ENCODE results near the gene NOC4L. TPM values are rescaled to one million over a fixed set of nuclear protein-coding genes. Genes with fewer than 3 reads are reported as not detected.

Gene NOC4L
- total RNA-seq, 2 donors from 2014 or later = 10.9 to 18.1 TPM

DNA sequence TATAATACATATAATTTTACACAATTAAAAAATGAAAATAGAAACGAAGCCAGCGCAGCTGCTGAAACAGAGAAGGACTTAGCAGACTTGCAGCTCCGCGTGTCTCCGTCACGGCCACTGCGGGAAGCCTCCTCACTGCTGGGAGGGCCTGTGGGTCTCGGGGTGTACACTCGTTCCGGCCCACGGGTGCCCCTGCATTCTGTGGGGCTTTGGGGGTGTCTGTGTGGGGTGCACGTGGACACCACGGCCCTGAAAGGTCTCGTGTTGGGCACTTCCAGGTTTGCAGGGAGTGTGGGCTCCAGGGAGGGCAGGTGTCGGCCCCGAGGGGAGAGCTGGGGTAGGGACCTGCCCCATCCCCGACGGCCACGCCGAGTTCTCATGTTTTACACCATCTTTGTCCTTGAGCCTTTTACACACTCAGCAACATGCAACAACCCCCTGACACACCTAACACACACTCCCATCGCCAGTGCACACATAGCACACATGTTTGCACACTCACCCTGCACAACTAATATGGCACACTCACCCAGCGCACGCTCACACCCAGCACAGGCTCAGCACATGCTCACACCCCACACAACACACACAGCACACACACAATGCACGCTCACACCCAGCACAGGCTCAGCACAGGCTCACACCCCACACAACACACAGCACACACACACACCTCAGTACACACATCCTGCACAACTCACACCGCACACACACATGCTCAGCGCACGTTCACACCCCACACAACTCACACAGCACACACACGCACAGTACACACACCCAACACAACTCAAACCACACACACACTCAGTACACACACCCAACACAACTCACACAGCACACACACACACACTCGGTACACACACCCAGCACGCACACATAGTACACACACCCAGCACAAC is 36.6 kb downstream of the NOC4L start:
- ATAC-seq (no peak), DNase-seq (no peak)
- no peaks in the 10 kb centered on the region for H3K9me3 ChIP-seq
- H3K4me1 ChIP-seq = no peaks in the 10 kb centered on the region
- no peak for TF ChIP-seq POLR2A (IDR thresholded peaks at IDR 0.05)
- TF ChIP-seq, protein P1, sequence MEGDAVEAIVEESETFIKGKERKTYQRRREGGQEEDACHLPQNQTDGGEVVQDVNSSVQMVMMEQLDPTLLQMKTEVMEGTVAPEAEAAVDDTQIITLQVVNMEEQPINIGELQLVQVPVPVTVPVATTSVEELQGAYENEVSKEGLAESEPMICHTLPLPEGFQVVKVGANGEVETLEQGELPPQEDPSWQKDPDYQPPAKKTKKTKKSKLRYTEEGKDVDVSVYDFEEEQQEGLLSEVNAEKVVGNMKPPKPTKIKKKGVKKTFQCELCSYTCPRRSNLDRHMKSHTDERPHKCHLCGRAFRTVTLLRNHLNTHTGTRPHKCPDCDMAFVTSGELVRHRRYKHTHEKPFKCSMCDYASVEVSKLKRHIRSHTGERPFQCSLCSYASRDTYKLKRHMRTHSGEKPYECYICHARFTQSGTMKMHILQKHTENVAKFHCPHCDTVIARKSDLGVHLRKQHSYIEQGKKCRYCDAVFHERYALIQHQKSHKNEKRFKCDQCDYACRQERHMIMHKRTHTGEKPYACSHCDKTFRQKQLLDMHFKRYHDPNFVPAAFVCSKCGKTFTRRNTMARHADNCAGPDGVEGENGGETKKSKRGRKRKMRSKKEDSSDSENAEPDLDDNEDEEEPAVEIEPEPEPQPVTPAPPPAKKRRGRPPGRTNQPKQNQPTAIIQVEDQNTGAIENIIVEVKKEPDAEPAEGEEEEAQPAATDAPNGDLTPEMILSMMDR (IDR thresholded peaks at IDR 0.05) = no peak
- no peaks in the 10 kb centered on the region for H3K36me3 ChIP-seq (replicated peaks in 1 of 2; ENCODE audit: insufficient read depth in 1 of 2, low read depth in 2 of 2)
- H3K27me3 ChIP-seq = no peaks in the 10 kb centered on the region
- intact Hi-C loops (cut with DNase I) = no loop called here
- H3K27ac ChIP-seq = no peak overlapping the region
- WGBS, 2 donors = 70 to 73% methylated on average over 24 to 30 of the region's 30 CpGs
- H3K4me3 ChIP-seq = no peak overlapping the region

DNA sequence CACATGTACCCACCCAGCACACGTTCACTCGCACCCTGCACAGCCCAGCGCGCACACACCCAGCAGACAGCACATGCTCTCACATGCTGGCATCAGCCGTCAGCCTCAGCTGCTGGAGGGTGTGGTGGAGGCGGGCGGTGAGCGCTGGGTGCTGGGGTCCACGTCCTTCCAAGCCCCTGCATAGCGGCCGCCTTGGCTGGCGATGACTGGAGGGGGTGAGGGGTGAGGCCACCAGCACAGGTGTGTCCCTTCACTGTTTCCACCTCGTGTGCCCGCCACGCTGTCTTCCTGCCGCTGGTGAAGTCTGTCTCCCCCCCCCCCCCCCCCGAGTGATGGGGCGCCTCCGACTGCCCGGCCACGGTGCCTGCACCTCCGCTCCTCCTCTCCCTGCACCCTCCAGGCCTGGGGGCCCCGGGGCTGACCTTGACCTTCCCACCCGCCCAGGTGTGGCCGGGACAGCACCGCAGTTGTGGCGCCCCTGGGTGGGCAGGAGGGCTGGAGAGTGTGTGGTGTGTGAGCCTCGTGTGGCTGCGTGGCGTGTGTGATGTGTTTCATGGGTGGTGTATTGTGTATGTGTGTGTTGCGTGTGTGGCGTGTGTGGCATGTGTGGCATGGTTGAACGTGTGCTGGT is 37.4 kb downstream of the NOC4L start:
- no peaks in the 10 kb centered on the region for H3K4me1 ChIP-seq

DNA sequence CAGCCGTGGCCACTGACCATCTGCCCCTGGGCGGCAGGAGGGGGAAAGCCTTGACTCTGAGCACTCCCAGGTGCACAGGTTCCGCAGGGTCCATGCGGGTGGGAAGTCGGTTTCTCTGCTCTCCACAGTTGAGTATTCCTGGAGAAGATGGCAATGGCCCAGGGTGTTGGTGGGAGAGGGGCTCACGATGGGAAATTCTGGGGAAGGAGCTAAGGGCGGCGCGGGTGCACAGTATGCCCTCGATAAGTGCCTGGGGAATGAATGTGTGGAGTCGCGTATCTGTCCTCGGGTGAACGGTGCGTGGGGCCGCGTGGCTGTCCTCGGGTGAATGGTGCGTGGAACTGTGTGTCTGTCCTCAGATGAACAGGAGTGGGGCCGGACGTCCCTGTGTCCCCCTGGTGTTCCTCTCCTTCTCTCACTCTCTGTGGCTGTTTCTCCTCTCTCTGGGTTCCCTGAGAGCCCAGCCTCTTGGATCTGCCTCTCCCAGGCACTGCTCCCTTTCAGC is 38.0 kb downstream of the NOC4L start:
- no peaks in the 10 kb centered on the region for H3K9me3 ChIP-seq
- intact Hi-C loops (cut with DNase I) = no loop called here
- H3K4me1 ChIP-seq = no peaks in the 10 kb centered on the region
- H3K4me3 ChIP-seq = no peak overlapping the region
- no peak overlapping the region for H3K27ac ChIP-seq
- no peaks in the 10 kb centered on the region for H3K27me3 ChIP-seq
- no peaks in the 10 kb centered on the region for H3K36me3 ChIP-seq (replicated peaks in 1 of 2; ENCODE audit: insufficient read depth in 1 of 2, low read depth in 2 of 2)
- TF ChIP-seq, protein P1 (IDR thresholded peaks at IDR 0.05) = no peak
- WGBS, 2 donors = 79 to 85% methylated on average over 19 to 21 of the region's 21 CpGs
- ATAC-seq (no peak), DNase-seq (no peak)

More for the DNA sequence above, 37.4 kb downstream of the NOC4L start:
- H3K4me3 ChIP-seq = no peak overlapping the region
- H3K36me3 ChIP-seq (replicated peaks in 1 of 2; ENCODE audit: insufficient read depth in 1 of 2, low read depth in 2 of 2) = no peaks in the 10 kb centered on the region
- TF ChIP-seq, protein P1 (IDR thresholded peaks at IDR 0.05) = no peak
- TF ChIP-seq POLR2A (IDR thresholded peaks at IDR 0.05) = no peak
- intact Hi-C loops (cut with DNase I) = no loop called here
- no peaks in the 10 kb centered on the region for H3K27me3 ChIP-seq
- WGBS, 2 donors = 77 to 88% methylated on average over 18 to 33 of the region's 33 CpGs
- H3K27ac ChIP-seq = no peak overlapping the region
- no peaks in the 10 kb centered on the region for H3K9me3 ChIP-seq
- DNase-seq (no peak), ATAC-seq (no peak)

DNA sequence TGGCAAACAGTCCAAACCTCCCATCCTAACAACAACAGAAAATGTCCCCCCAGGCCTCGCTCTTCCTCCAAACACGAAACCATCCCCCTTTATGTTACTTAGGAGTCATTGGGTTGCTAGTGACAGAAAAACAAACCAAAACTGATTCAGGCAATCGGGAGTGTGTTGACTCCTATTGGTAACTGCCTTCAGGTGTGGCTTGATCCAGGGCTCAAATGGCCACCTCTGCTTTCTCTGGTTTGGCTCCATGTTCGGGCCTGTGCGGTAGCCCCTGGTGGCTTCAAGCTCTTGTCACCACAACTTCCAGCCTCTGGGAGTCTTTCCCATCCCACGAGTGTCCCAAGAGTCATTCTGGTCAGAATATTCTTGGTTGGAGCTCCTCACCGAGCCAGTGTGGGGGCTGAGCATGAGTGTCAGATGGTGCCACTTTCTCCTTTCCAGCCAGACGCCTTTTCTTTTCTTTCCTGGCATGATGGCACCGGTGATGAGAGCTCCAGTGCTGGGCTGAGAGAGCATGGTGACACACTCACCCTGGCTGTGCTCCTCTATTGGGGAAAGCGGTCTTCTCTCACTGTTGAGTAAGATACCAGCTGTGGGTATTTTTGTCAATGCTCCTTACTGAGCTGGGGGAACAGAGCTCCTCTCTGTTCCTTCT is 38.6 kb downstream of the NOC4L start:
- DNase-seq (no peak), ATAC-seq (no peak)
- Histone ChIP-seq H3K4me3 (no peak overlapping the region), H3K4me1 (no peaks in the 10 kb centered on the region), H3K9me3 (no peaks in the 10 kb centered on the region), H3K27ac (no peak overlapping the region), H3K36me3 (replicated peaks in 1 of 2; ENCODE audit: insufficient read depth in 1 of 2, low read depth in 2 of 2) (no peaks in the 10 kb centered on the region), H3K27me3 (no peaks in the 10 kb centered on the region)
- 57 to 67% methylated on average over 10 of the region's 10 CpGs for WGBS, 2 donors
- no peak for TF ChIP-seq POLR2A (IDR thresholded peaks at IDR 0.05)
- TF ChIP-seq, protein P1 (IDR thresholded peaks at IDR 0.05) = no peak
- intact Hi-C loops (cut with DNase I) = no loop called here

All from body of pancreas (tissue), 4 donors.